Peyer's patch (tissue), 4 donors: Measurements from ENCODE around the gene SACM1L. TPM values are rescaled to one million over a fixed set of nuclear protein-coding genes. Genes with fewer than 3 reads are reported as not detected.

ENCODE experiments used
- DNase-seq, 3 donors: peaks; one replicate each; pipeline ENCODE4 v3.0.0-alpha.2; 2017 to 2019
- H3K27ac ChIP-seq, 4 donors: fragments of 200-600 bp; sonication (generic); one replicate each; pipeline ENCODE4 v1.5.1; 2016 to 2019
- H3K27me3 ChIP-seq, 2 donors: fragments of 200-600 bp; sonication (generic); one replicate each; pipeline ENCODE4 v1.5.1; 2019
- H3K36me3 ChIP-seq, 3 donors: fragments of 200-600 bp; sonication (generic); one replicate each; pipeline ENCODE4 v1.5.1; 2016 to 2019
- H3K4me1 ChIP-seq, 4 donors: fragments of 200-600 bp; sonication (generic); one replicate each; pipeline ENCODE4 v1.5.1; 2016 to 2019
- H3K4me3 ChIP-seq, 4 donors: fragments of 200-600 bp; sonication (generic); 1 replicate in 3 of 4; 2 replicates in 1 of 4; pipeline ENCODE4 v1.5.1; 2016 to 2019; ENCODE audit warnings: mild to moderate bottlenecking in 1 of 4
- H3K9me3 ChIP-seq, 4 donors: fragments of 200-600 bp; sonication (generic); one replicate each; pipeline ENCODE4 v1.5.1; 2016 to 2019; ENCODE audit warnings: mild to moderate bottlenecking in 1 of 4
- CTCF ChIP-seq, 6 experiments: fragments of 450-650 bp in 4 of 6; fragments of 200-600 bp in 2 of 6; sonication (generic) in 1 of 6; IDR thresholded peaks; one replicate each; pipeline ENCODE4 v1.5.1; 2017 to 2019; ENCODE audit warnings: antibody characterized with exemption in 6 of 6, mild to moderate bottlenecking in 3 of 6, moderate library complexity in 1 of 6
- POLR2A ChIP-seq, 2 donors: fragments of 450-650 bp; IDR thresholded peaks; one replicate each; pipeline ENCODE4 v1.5.1; 2017; ENCODE audit warnings: antibody characterized with exemption in 2 of 2, mild to moderate bottlenecking in 2 of 2, moderate library complexity in 2 of 2
- total RNA-seq, 4 donors: library from RNA; depleted of rRNA; stranded (reverse); fragments of >200 nt; gene quantifications; one replicate each; pipeline ENCODE4 v1.1.0, GENCODE V29; 2016

SACM1L gene
- total RNA-seq, 4 donors from 2014 or later: 42.0 to 79.2 (median 59.2) TPM

GRCh38 chr3:45719655-45720487 is 30.7 kb downstream of the SACM1L start:
- Histone ChIP-seq H3K4me3 (no peak overlapping the region), H3K4me1 (no peaks in the 10 kb centered on the region)
- no peak for TF ChIP-seq POLR2A (IDR thresholded peaks at IDR 0.05)
- TF ChIP-seq CTCF (IDR thresholded peaks at IDR 0.05): no peak

GRCh38 chr3:45724911-45725310 is 35.7 kb downstream of the SACM1L start:
- TF ChIP-seq CTCF (IDR thresholded peaks at IDR 0.05) (no peak), POLR2A (IDR thresholded peaks at IDR 0.05) (no peak)

More at GRCh38 chr3:45719655-45720487, 30.7 kb downstream of the SACM1L start:
- Histone ChIP-seq H3K27ac (no peak overlapping the region), H3K36me3 (peaks cover 0 to 44% (median 0%) of the 10 kb centered on the region in 3 donors), H3K9me3 (no peaks in the 10 kb centered on the region), H3K27me3 (no peaks in the 10 kb centered on the region)
- no peak for DNase-seq

GRCh38 chr3:45729614-45730013 is 40.4 kb downstream of the SACM1L start:
- no peak overlapping the region for H3K4me3 ChIP-seq
- H3K27ac ChIP-seq: no peak overlapping the region
- no peaks in the 10 kb centered on the region for H3K4me1 ChIP-seq
- no peak for DNase-seq
- TF ChIP-seq POLR2A (IDR thresholded peaks at IDR 0.05): no peak
- TF ChIP-seq CTCF (IDR thresholded peaks at IDR 0.05): no peak
- no peaks in the 10 kb centered on the region for H3K27me3 ChIP-seq
- peaks cover 0 to 69% (median 6%) of the 10 kb centered on the region in 3 donors for H3K36me3 ChIP-seq
- H3K9me3 ChIP-seq: no peaks in the 10 kb centered on the region

More at GRCh38 chr3:45724911-45725310, 35.7 kb downstream of the SACM1L start:
- Histone ChIP-seq H3K9me3 (no peaks in the 10 kb centered on the region), H3K4me3 (no peak overlapping the region), H3K27ac (no peak overlapping the region), H3K27me3 (no peaks in the 10 kb centered on the region), H3K36me3 (peaks cover 0 to 42% (median 0%) of the 10 kb centered on the region in 3 donors), H3K4me1 (no peaks in the 10 kb centered on the region)
- no peak for DNase-seq

- no peak overlapping the region for H3K27ac ChIP-seq
- no peaks in the 10 kb centered on the region for H3K9me3 ChIP-seq
- TF ChIP-seq POLR2A (IDR thresholded peaks at IDR 0.05): no peak
- no peak for TF ChIP-seq CTCF (IDR thresholded peaks at IDR 0.05)
- DNase-seq: no peak
- no peaks in the 10 kb centered on the region for H3K4me1 ChIP-seq
- H3K36me3 ChIP-seq: peaks cover 0 to 74% (median 6%) of the 10 kb centered on the region in 3 donors
- no peak overlapping the region for H3K4me3 ChIP-seq
- no peaks in the 10 kb centered on the region for H3K27me3 ChIP-seq
Observed at GRCh38 chr3:45730409-45731154, 41.4 kb downstream of the SACM1L start.

- no peak overlapping the region for H3K4me3 ChIP-seq
- H3K36me3 ChIP-seq: peaks cover 9 to 94% (median 12%) of the 10 kb centered on the region in 3 donors
- no peaks in the 10 kb centered on the region for H3K27me3 ChIP-seq
- TF ChIP-seq POLR2A (IDR thresholded peaks at IDR 0.05): no peak
- no peak for TF ChIP-seq CTCF (IDR thresholded peaks at IDR 0.05)
- no peak for DNase-seq
- H3K9me3 ChIP-seq: no peaks in the 10 kb centered on the region
- H3K27ac ChIP-seq: no peak overlapping the region
- no peaks in the 10 kb centered on the region for H3K4me1 ChIP-seq
Observed at GRCh38 chr3:45736707-45737106, 47.5 kb downstream of the SACM1L start.
